Upper lobe of right lung (tissue), 1 donor: Measurements from ENCODE around the gene TAPBP. TPM values are rescaled to one million over a fixed set of nuclear protein-coding genes. Genes with fewer than 3 reads are reported as not detected.

Experiments
- ATAC-seq: fragments of 200-7000 bp; cut with Tn5 transposase; one replicate; pipeline ENCODE4 v1.9.1; 2020; ENCODE audit warnings: mild to moderate bottlenecking, moderate library complexity
- DNase-seq: peaks from one replicate; pipeline ENCODE4 v3.0.0-alpha.2; 2020
- H3K27ac ChIP-seq: fragments of 200-600 bp; one replicate; pipeline ENCODE4 v1.8.0; 2022
- H3K27me3 ChIP-seq: fragments of 200-600 bp; one replicate; pipeline ENCODE4 v1.8.0; 2022; ENCODE audit warnings: mild to moderate bottlenecking
- H3K36me3 ChIP-seq: fragments of 200-600 bp; one replicate; pipeline ENCODE4 v1.8.0; 2022
- H3K4me1 ChIP-seq: fragments of 200-600 bp; one replicate; pipeline ENCODE4 v1.8.0; 2022
- H3K4me3 ChIP-seq: fragments of 200-600 bp; one replicate; pipeline ENCODE4 v1.8.0; 2022; ENCODE audit warnings: mild to moderate bottlenecking
- H3K9me3 ChIP-seq: fragments of 200-600 bp; one replicate; pipeline ENCODE4 v1.8.0; 2022
- intact Hi-C: fragments of 100-400 bp; cut with DNase I; formaldehyde crosslinking; loops from one replicate; pipeline ENCODE4 v1.11.0; 2022
- total RNA-seq: library from RNA; stranded (reverse); fragmentation: NEBNext Ultra II Directional; extraction: Animal tissue kit (Norgen Biotek cat#: 25700); gene quantifications from one replicate; pipeline ENCODE4 v1.2.1, GENCODE V29; 2021
- TF ChIP-seq, protein P1 (sequence below): fragments of 200-600 bp; IDR thresholded peaks from one replicate; pipeline ENCODE4 v1.8.0; 2022; ENCODE audit warnings: antibody characterized with exemption
- donor health status: DM: no; HTN: yes; CAD: no; lungs with severe emphysema.

Gene TAPBP
- total RNA-seq, 1 donor from 2014 or later, result 191 TPM

DNA sequence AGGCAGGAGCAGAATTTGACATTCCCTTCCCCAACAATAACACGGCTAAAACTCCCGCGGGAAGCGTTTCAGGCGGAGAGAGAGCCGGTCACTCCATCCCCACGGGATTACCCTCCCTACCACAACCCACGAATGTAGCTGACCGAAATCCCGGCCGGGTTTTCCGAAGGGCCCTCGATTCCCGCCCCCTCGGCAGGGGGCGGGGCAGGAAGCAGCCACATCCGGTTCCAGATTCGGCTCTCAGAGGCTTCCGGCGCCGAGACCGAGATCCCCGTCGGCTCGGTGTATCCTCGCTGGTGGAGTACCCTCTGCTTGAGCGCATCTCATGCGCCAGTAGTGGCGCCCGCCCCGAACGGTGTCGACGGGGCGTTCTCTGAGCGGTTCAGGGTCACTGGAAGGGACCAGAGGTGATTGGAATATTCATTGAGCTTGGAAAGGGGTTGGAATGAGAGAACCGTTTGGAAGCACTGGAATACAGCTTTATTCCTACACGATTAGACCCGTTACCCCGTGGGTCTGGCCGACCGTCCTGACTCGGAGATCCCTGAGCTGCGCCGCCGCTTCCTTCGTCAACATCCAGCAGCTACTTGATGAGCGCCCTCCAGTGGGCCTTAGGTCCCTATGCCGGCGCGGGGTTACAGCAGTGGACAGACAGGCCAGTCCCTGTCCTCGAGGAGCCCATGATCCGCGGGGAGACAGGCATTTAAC lies 14.5 kb downstream of the TAPBP start:
- peak; percentile 95 for DNase-seq
- ATAC-seq, result peak; percentile 81
- H3K4me1 ChIP-seq, result peaks cover 17% of the 10 kb centered on the region
- peak overlapping the region; percentile 97 for H3K27ac ChIP-seq
- peak overlapping the region; percentile 90 for H3K4me3 ChIP-seq
- intact Hi-C loops, result no loop called here
- no peaks in the 10 kb centered on the region for H3K9me3 ChIP-seq
- TF ChIP-seq, protein P1, sequence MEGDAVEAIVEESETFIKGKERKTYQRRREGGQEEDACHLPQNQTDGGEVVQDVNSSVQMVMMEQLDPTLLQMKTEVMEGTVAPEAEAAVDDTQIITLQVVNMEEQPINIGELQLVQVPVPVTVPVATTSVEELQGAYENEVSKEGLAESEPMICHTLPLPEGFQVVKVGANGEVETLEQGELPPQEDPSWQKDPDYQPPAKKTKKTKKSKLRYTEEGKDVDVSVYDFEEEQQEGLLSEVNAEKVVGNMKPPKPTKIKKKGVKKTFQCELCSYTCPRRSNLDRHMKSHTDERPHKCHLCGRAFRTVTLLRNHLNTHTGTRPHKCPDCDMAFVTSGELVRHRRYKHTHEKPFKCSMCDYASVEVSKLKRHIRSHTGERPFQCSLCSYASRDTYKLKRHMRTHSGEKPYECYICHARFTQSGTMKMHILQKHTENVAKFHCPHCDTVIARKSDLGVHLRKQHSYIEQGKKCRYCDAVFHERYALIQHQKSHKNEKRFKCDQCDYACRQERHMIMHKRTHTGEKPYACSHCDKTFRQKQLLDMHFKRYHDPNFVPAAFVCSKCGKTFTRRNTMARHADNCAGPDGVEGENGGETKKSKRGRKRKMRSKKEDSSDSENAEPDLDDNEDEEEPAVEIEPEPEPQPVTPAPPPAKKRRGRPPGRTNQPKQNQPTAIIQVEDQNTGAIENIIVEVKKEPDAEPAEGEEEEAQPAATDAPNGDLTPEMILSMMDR, result peak; percentile 74
- H3K27me3 ChIP-seq, result no peaks in the 10 kb centered on the region
- H3K36me3 ChIP-seq, result peaks cover 52% of the 10 kb centered on the region

DNA sequence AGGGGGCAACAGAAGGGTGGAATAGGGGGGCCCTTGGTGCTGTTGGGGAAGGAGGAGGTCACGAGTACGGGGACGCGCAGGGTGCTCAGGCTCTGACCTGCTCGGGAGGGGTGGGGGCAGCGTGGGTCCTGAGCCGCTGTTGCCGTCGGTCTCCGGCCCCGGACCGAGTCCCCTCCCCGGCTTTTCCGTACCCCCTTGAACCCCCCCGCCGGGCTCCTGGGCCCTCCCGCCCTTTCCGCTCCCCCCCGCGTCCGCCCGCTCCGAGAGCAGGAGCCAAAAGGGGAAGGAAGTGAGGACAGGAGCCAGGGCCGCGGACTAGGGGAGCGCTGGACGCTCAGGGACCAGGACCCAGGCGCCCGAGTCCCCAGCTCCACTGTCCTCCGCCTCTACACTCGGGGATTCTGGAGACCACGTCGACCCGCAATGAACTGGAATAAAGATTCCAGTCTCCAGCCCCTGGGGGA lies 15.1 kb downstream of the TAPBP start, which contains the start of gene RGL2:
Gene RGL2, minus strand, starts transcription at position 170 of the 464 bp plus-strand sequence. CDS start 332 bp downstream, outside the sequence.
- intact Hi-C loops, result no loop called here
- TF ChIP-seq, protein P1, result no peak
- H3K9me3 ChIP-seq, result no peaks in the 10 kb centered on the region
- ATAC-seq (peak; percentile 81), DNase-seq (peak; percentile 95)
- peaks cover 52% of the 10 kb centered on the region for H3K36me3 ChIP-seq
- H3K27ac ChIP-seq, result peak within 1 kb of the TSS; percentile 97
- H3K4me3 ChIP-seq, result peak within 1 kb of the TSS; percentile 90
- peaks cover 17% of the 10 kb centered on the region for H3K4me1 ChIP-seq
- no peaks in the 10 kb centered on the region for H3K27me3 ChIP-seq

DNA sequence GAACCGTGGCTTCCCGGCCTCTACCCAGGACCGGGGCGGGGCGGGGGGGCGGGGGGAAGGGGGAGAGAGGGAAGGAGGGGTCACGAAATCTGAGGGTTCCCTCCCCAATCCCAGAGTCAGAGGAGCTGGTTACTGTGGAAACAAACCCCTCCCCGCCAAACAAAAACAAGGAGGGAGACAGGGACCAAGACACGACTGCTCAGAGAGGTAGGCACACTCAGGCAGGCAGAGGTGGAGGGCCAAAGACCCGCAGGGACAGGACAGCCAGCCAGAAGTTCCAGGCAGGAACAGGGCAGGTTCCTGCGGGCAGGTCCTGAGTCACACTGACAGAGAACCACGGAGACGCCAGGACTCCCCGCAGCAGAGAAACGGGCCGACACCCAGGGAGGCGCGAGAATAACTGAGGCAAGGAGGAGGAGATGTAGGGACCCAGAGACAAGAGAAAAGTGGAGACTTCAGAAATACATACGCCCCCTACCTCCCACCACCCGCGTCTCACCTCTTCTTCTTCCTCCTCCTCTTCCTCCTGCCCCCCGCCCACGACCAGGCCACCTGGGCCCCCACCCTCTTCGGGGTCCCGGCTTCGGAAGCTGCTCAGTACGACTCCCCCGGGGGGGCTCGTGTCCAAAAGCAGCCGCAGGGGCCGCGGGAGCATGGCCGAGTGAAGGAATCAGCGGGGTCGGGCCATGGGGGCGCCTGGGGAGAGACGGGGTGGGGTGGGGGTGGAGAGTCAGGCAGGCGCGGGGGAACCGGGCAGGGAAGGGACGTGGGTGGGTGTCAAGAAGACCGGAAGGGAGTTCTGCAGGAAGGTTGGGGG lies 15.7 kb downstream of the TAPBP start:
- Histone ChIP-seq H3K36me3 (peaks cover 50% of the 10 kb centered on the region), H3K27me3 (no peaks in the 10 kb centered on the region), H3K27ac (peak overlapping the region; percentile 97), H3K4me3 (peak overlapping the region; percentile 90), H3K9me3 (no peaks in the 10 kb centered on the region), H3K4me1 (peaks cover 17% of the 10 kb centered on the region)
- intact Hi-C loops, result no loop called here
- ATAC-seq, result peak; percentile 63
- TF ChIP-seq, protein P1, result no peak
- DNase-seq, result no peak

DNA sequence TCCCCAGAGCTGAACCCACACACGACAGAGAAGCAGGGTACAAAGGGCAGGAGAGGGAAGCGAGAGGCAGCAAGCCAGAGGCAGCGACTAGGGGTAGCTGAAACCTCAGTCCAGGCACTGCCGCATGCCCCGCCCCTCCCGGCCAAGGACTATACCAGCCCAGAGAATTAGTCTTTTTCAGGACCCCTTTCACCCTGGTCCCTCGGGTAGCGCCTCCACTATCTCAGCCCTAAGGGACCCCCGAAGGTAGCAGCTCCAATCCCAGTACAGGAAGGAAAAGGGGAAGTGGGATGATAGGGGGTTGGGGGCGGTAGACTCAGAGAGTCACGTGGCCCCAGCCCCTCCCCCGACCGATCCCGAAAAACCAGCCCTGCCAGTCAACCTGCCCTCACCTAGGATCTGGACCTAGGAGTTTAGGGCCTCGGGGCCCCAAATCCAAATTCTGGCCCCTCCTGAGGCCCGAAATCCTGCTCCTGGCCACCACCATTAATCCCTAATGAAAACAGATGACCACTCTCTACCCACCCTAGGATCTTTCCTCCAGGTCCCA lies 16.4 kb downstream of the TAPBP start:
- Histone ChIP-seq H3K4me1 (peaks cover 17% of the 10 kb centered on the region), H3K36me3 (peaks cover 51% of the 10 kb centered on the region), H3K27ac (peak overlapping the region; percentile 97), H3K27me3 (no peaks in the 10 kb centered on the region), H3K9me3 (no peaks in the 10 kb centered on the region), H3K4me3 (peak overlapping the region; percentile 90)
- TF ChIP-seq, protein P1, result no peak
- intact Hi-C loops, result no loop called here
- peak; percentile 88 for DNase-seq
- peak; percentile 29 for ATAC-seq

DNA sequence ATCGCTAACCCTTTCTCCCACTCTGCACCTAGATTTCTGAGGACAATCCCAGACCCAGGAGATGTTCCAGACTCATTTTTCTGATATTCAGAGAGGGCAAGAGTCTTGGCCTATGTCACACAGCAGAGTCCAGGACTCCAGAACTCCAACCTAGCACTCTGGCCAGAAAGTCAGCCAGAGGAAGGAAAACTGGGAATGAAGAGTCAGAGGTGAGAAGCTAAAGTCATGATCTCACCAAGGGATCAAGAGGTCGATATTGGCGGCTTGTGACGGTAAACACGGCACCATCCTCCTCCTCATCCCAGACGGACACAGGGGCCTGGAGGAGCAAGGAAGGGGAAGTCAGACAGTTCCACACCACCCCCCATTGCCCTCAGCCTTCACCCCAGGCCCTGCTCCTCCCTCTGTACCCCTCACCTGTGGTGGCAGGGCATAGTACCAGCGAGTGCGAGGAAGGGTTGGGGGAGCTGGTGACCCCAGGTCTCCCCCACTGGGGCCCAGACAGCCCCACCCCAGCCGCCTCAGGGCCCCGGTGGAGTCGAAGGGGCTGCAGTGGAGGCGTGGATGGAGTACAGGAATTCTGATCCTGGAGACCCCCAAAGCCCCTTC lies 17.0 kb downstream of the TAPBP start:
- no peaks in the 10 kb centered on the region for H3K27me3 ChIP-seq
- intact Hi-C loops, result no loop called here
- peaks cover 17% of the 10 kb centered on the region for H3K4me1 ChIP-seq
- H3K36me3 ChIP-seq, result peaks cover 51% of the 10 kb centered on the region
- H3K9me3 ChIP-seq, result no peaks in the 10 kb centered on the region
- no peak for DNase-seq
- peak overlapping the region; percentile 97 for H3K27ac ChIP-seq
- TF ChIP-seq, protein P1, result no peak
- peak overlapping the region; percentile 90 for H3K4me3 ChIP-seq
- no peak for ATAC-seq
